ENCODE measurements around the gene GRN.

DNA sequence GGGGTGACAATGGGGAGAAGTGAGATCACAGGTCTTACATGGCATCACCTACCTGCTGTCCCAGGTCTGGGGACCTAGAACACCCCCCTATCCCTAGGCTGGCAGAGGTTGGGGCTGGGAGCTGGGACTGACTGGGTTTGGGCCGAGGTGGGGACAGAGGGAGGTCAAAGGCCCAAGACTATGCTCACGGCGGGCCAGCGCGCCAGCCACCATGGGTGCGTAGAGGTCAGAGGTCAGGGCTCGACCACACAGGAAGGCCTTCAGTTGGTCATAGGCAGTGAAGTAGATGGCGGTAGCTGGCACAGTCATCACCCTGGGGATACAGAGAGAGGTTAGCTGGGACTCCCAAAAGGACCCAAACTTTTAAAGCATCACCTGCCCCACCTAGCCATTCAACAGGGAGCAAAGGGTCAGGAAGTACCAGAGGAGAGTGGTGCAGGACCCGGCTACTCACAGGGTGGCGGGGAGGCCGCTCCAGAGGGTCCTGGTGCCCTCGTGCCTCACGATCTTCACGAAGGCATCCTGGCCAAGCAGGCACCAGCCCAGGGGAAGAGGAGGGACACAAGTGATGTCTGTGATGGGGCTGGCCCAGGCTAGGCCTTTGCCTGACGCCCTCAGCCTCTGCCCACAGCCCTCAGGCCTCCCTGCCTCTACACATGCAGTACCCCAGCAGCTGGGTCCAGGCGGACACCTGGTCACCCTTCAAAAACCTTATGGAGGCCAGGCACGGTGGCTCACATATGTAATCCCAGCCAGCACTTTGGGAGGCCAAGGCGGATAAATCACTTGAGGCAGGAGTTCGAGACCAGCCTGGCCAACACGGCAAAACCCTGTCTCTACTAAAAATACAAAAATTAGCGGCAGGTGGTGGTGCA is 23.6 kb upstream of the GRN start:
- TF ChIP-seq BHLHE40 (IDR thresholded peaks at IDR 0.05; ENCODE audit: borderline replicate concordance) (no peak), HDGF (IDR thresholded peaks at IDR 0.05; ENCODE audit: borderline replicate concordance) (no peak), SP1 (IDR thresholded peaks at IDR 0.05) (no peak), TARDBP (IDR thresholded peaks at IDR 0.05) (no peak), NFRKB (IDR thresholded peaks at IDR 0.05) (no peak), FOXK2 (IDR thresholded peaks at IDR 0.05) (no peak), ARNT (IDR thresholded peaks at IDR 0.05) (no peak)
- TF ChIP-seq, protein P1, sequence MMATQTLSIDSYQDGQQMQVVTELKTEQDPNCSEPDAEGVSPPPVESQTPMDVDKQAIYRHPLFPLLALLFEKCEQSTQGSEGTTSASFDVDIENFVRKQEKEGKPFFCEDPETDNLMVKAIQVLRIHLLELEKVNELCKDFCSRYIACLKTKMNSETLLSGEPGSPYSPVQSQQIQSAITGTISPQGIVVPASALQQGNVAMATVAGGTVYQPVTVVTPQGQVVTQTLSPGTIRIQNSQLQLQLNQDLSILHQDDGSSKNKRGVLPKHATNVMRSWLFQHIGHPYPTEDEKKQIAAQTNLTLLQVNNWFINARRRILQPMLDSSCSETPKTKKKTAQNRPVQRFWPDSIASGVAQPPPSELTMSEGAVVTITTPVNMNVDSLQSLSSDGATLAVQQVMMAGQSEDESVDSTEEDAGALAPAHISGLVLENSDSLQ (IDR thresholded peaks at IDR 0.05): no peak

Data from HEK293T (cell line).